Mucosa of descending colon (tissue), 3 donors: ENCODE data around the gene PRADC1. TPM values are rescaled to one million over a fixed set of nuclear protein-coding genes. Genes with fewer than 3 reads are reported as not detected.
"Not testable (repeated sequence)": the region's sequence is repeated elsewhere in the genome, so short reads cannot be mapped to it uniquely, and the experiment has no call there.

Source experiments
- ATAC-seq: fragments of 200-7000 bp; cut with Tn5 transposase; one replicate; pipeline ENCODE4 v1.9.1; 2020; ENCODE audit warnings: mild to moderate bottlenecking, moderate library complexity
- DNase-seq, 3 donors: peaks; one replicate each; pipeline ENCODE4 v3.0.0-alpha.2; 2020
- H3K36me3 ChIP-seq: fragments of 200-600 bp; one replicate; pipeline ENCODE4 v1.8.0; 2021; ENCODE audit warnings: low read depth, mild to moderate bottlenecking
- H3K4me1 ChIP-seq: fragments of 200-600 bp; one replicate; pipeline ENCODE4 v1.8.0; 2021; ENCODE audit warnings: low read depth, mild to moderate bottlenecking
- H3K4me3 ChIP-seq: fragments of 200-600 bp; one replicate; pipeline ENCODE4 v1.8.0; 2021; ENCODE audit warnings: mild to moderate bottlenecking
- H3K9me3 ChIP-seq: fragments of 200-600 bp; one replicate; pipeline ENCODE4 v1.8.0; 2021; ENCODE audit warnings: mild to moderate bottlenecking
- CTCF ChIP-seq: fragments of 200-600 bp; IDR thresholded peaks from one replicate; pipeline ENCODE4 v1.8.0; 2022; ENCODE audit warnings: antibody characterized with exemption, mild to moderate bottlenecking
- intact Hi-C, 2 donors: fragments of 100-400 bp; cut with DNase I in 1 of 2; cut with micrococcal nuclease in 1 of 2; formaldehyde crosslinking; loops; one replicate each; pipeline versions ENCODE4 v1.11.0 to v1.11.1; 2022; cut with DNase I, micrococcal nuclease
- total RNA-seq, 3 donors: library from RNA; stranded (reverse); fragmentation: NEBNext Ultra II Directional in 2 of 3; extraction: Animal tissue kit (Norgen Biotek cat#: 25700) in 2 of 3; gene quantifications; one replicate each; pipeline versions ENCODE4 v1.2.1 to v1.2.4, GENCODE V29; 2021 to 2023
- donor health status: DM: no; HTN: no; CAD: no; lungs with moderate emphysema.
- donor health status: DM: no; HTN: no; CAD: no.
- donor health status: DM: no; HTN: yes; CAD: no.

The PRADC1 gene
- total RNA-seq, 3 donors from 2014 or later: 30.4 to 37.4 (median 34.6) TPM

- intact Hi-C loops: no loop called here
- Histone ChIP-seq H3K9me3 (no peaks in the 10 kb centered on the region), H3K36me3 (no peaks in the 10 kb centered on the region), H3K4me3 (no peak overlapping the region), H3K4me1 (peaks cover 10% of the 10 kb centered on the region)
- ATAC-seq (no peak), DNase-seq (no peak)
- TF ChIP-seq CTCF: no peak
Observed at GRCh38 chr2:73264783-73265182, 31.7 kb upstream of the PRADC1 start.

- DNase-seq (no peak), ATAC-seq (no peak)
- Histone ChIP-seq H3K4me3 (no peak overlapping the region), H3K9me3 (no peaks in the 10 kb centered on the region), H3K4me1 (peaks cover 10% of the 10 kb centered on the region), H3K36me3 (no peaks in the 10 kb centered on the region)
- no peak for TF ChIP-seq CTCF
- intact Hi-C loops: no loop called here
Observed at GRCh38 chr2:73264332-73264606, 31.2 kb upstream of the PRADC1 start.

- DNase-seq: no peak
- intact Hi-C loops: no loop called here
- TF ChIP-seq CTCF: no peak
- no peaks in the 10 kb centered on the region for H3K9me3 ChIP-seq
- H3K4me3 ChIP-seq: no peak overlapping the region
- peaks cover 8% of the 10 kb centered on the region for H3K4me1 ChIP-seq
- ATAC-seq: no peak
- no peaks in the 10 kb centered on the region for H3K36me3 ChIP-seq
Observed at GRCh38 chr2:73263540-73264331, 30.7 kb upstream of the PRADC1 start.

GRCh38 chr2:73262691-73263429 lies 29.8 kb upstream of the PRADC1 start:
- H3K4me3 ChIP-seq, intact Hi-C loops, H3K4me1 ChIP-seq, DNase-seq, H3K9me3 ChIP-seq, H3K36me3 ChIP-seq, ATAC-seq: not testable (repeated sequence)

- H3K4me1 ChIP-seq: no peaks in the 10 kb centered on the region
- ATAC-seq (no peak), DNase-seq (no peak)
- no peak for TF ChIP-seq CTCF
- H3K36me3 ChIP-seq: no peaks in the 10 kb centered on the region
- intact Hi-C loops: no loop called here
- no peaks in the 10 kb centered on the region for H3K9me3 ChIP-seq
- no peak overlapping the region for H3K4me3 ChIP-seq
Observed at GRCh38 chr2:73262108-73262651, 29.1 kb upstream of the PRADC1 start.

GRCh38 chr2:73260338-73260984 lies 27.4 kb upstream of the PRADC1 start:
- H3K4me1 ChIP-seq: no peaks in the 10 kb centered on the region
- DNase-seq: peak in 2 of 3 donors; percentile 41 to 62
- TF ChIP-seq CTCF: no peak
- H3K9me3 ChIP-seq: no peaks in the 10 kb centered on the region
- intact Hi-C loops: no loop called here
- peak; percentile 65 for ATAC-seq
- H3K4me3 ChIP-seq: no peak overlapping the region
- H3K36me3 ChIP-seq: no peaks in the 10 kb centered on the region
